SK-N-SH (cell line): ENCODE results near the gene CYB561D1. TPM values are rescaled to one million over a fixed set of nuclear protein-coding genes. Genes with fewer than 3 reads are reported as not detected.

Experiments
- CTCF ChIA-PET: fragments of 300-600, 350-600 bp; formaldehyde crosslinking; extraction: SDS; loops from one replicate; lab custom pipeline; 2021; lab: Yijun Ruan, JAX
- POLR2A ChIA-PET: fragments of 350-600 bp; sonication (Branson Sonifier 250); formaldehyde crosslinking; extraction: SDS; loops from one replicate; lab custom pipeline; 2020; ENCODE audit warnings: antibody characterized with exemption, inconsistent platforms; lab: Yijun Ruan, JAX
- DNase-seq: peaks from one replicate; pipeline ENCODE4 v3.0.0; 2012
- H2AFZ ChIP-seq: fragments of 200-600 bp; sonication (generic); 2 replicates; pipeline ENCODE4 v1.8.1; 2016; ENCODE audit warnings: antibody characterized with exemption, mild to moderate bottlenecking, low read depth
- H3F3A ChIP-seq: fragments of 200-600 bp; sonication (generic); replicated peaks from 2 replicates; pipeline ENCODE3; 2016; ENCODE audit warnings: antibody characterized with exemption, mild to moderate bottlenecking; ENCODE audit not compliant: insufficient read depth
- H3K27ac ChIP-seq, 2 experiments: fragments of 200-500 bp in 1 of 2; fragments of 200-600 bp in 1 of 2; sonication (Bioruptor generic) in 1 of 2; sonication (generic), shearing (Covaris generic) in 1 of 2; 2 replicates each; pipeline versions ENCODE4 v1.5.1 to v1.6.1; 2014 to 2016; ENCODE audit warnings: low read depth in 2 of 2, inconsistent platforms in 1 of 2, low read length in 1 of 2, mild to moderate bottlenecking in 1 of 2, mixed read lengths in 1 of 2
- H3K27me3 ChIP-seq: fragments of 200-600 bp; sonication (generic), shearing (Covaris generic); 2 replicates; pipeline ENCODE4 v1.6.1; 2016; ENCODE audit warnings: mixed run types; ENCODE audit not compliant: insufficient read depth
- H3K36me3 ChIP-seq, 2 experiments: fragments of 200-500 bp in 1 of 2; fragments of 200-600 bp in 1 of 2; sonication (Bioruptor generic) in 1 of 2; sonication (generic) in 1 of 2; replicated peaks in 1 of 2; 2 replicates each; pipeline versions ENCODE3 to v1.5.1; 2014 to 2016; ENCODE audit warnings: low read length in 1 of 2, mild to moderate bottlenecking in 1 of 2; ENCODE audit not compliant: insufficient read depth in 2 of 2, control insufficient read depth in 1 of 2
- H3K4me1 ChIP-seq, 2 experiments: fragments of 200-500 bp in 1 of 2; fragments of 200-600 bp in 1 of 2; sonication (Bioruptor generic) in 1 of 2; sonication (generic), shearing (Covaris generic) in 1 of 2; 2 replicates each; pipeline versions ENCODE4 v1.5.1 to v1.6.1; 2014 to 2016; ENCODE audit warnings: low read depth in 1 of 2, low read length in 1 of 2, mixed run types in 1 of 2; ENCODE audit not compliant: insufficient read depth in 2 of 2, control insufficient read depth in 1 of 2
- H3K4me2 ChIP-seq: fragments of 200-600 bp; sonication (generic), shearing (Covaris generic); 2 replicates; pipeline ENCODE4 v1.6.1; 2017; ENCODE audit warnings: mixed run types
- H3K4me3 ChIP-seq, 2 experiments: fragments of 200-500 bp in 1 of 2; fragments of 200-600 bp in 1 of 2; sonication (Bioruptor generic) in 1 of 2; sonication (generic), shearing (Covaris generic) in 1 of 2; 2 replicates each; pipeline versions ENCODE4 v1.5.1 to v1.8.1; 2014 to 2016; ENCODE audit warnings: low read depth in 2 of 2, inconsistent platforms in 1 of 2, low read length in 1 of 2, mild to moderate bottlenecking in 1 of 2, mixed read lengths in 1 of 2, moderate library complexity in 1 of 2
- H3K79me2 ChIP-seq: fragments of 200-600 bp; sonication (generic); 2 replicates; pipeline ENCODE4 v1.8.1; 2017; ENCODE audit warnings: mild to moderate bottlenecking; ENCODE audit not compliant: insufficient read depth
- H3K9ac ChIP-seq: fragments of 200-600 bp; sonication (generic); 2 replicates; pipeline ENCODE4 v1.6.1; 2017; ENCODE audit warnings: mixed run types
- H3K9me2 ChIP-seq: fragments of 200-600 bp; sonication (generic); 2 replicates; pipeline ENCODE4 v1.6.1; 2017; ENCODE audit warnings: mixed run types
- H3K9me3 ChIP-seq: fragments of 200-600 bp; sonication (generic); 2 replicates; pipeline ENCODE4 v1.6.1; 2017; ENCODE audit warnings: mixed run types, mild to moderate bottlenecking, moderate library complexity
- H4K20me1 ChIP-seq: fragments of 200-600 bp; sonication (generic); 2 replicates; pipeline ENCODE4 v1.6.1; 2017; ENCODE audit warnings: mild to moderate bottlenecking, mixed run types; ENCODE audit not compliant: insufficient read depth
- ELF1 ChIP-seq: IDR thresholded peaks from 2 replicates; pipeline ENCODE4 v1.4.0; 2012
- GABPA ChIP-seq: IDR thresholded peaks from 2 replicates; pipeline ENCODE4 v1.4.0; 2012; ENCODE audit warnings: low read depth, mild to moderate bottlenecking
- IRF3 ChIP-seq: fragments of 150-350 bp; IDR thresholded peaks from 2 replicates; pipeline ENCODE4 v1.6.1; 2016; ENCODE audit warnings: mild to moderate bottlenecking, low read depth, low read length
- JUND ChIP-seq: IDR thresholded peaks from 2 replicates; pipeline ENCODE4 v1.4.0; 2012
- NRF1 ChIP-seq: IDR thresholded peaks from 2 replicates; pipeline ENCODE4 v1.6.1; 2012; ENCODE audit warnings: low read depth, mild to moderate bottlenecking, low read length
- PBX3 ChIP-seq: IDR thresholded peaks from 2 replicates; pipeline ENCODE4; 2012
- RAD21 ChIP-seq: IDR thresholded peaks from 2 replicates; pipeline ENCODE4 v1.6.1; 2012; ENCODE audit warnings: mild to moderate bottlenecking, low read length
- RFX5 ChIP-seq: IDR thresholded peaks from 2 replicates; pipeline ENCODE4 v1.6.1; 2012; ENCODE audit warnings: mild to moderate bottlenecking, improper control_type of control experiment, low read length
- TCF12 ChIP-seq: IDR thresholded peaks from 2 replicates; pipeline ENCODE4 v1.4.0; 2012
- USF2 ChIP-seq: fragments of 150-350 bp; IDR thresholded peaks from 2 replicates; pipeline ENCODE4 v1.6.1; 2017; ENCODE audit warnings: antibody characterized with exemption, low read length, low read depth, borderline replicate concordance
- ZBTB33 ChIP-seq: IDR thresholded peaks from 2 replicates; pipeline ENCODE4 v1.4.0; 2012; ENCODE audit warnings: low read depth, borderline replicate concordance
- WGBS: methylation state at CpG from one replicate; pipeline ENCODE4 v1.1.6; 2017; ENCODE audit warnings: low lambda C conversion rate; 5-methylcytosine and 5-hydroxymethylcytosine counted together
- polyA plus RNA-seq, 3 experiments: library from polyadenylated mRNA; depleted of rRNA; stranded (reverse); fragments of >200 nt; gene quantifications; 2 replicates each; pipeline ENCODE4 v1.2.3, GENCODE V29; 2012
- TF ChIP-seq, protein P1 (sequence below): IDR thresholded peaks from 2 replicates; pipeline ENCODE4 v1.6.1; 2012; ENCODE audit warnings: mild to moderate bottlenecking, low read depth, low read length, moderate library complexity

CYB561D1 gene
- polyA plus RNA-seq, 1 of the 3 experiments (the other 2 are of a cell fraction): 5.4 TPM

DNA sequence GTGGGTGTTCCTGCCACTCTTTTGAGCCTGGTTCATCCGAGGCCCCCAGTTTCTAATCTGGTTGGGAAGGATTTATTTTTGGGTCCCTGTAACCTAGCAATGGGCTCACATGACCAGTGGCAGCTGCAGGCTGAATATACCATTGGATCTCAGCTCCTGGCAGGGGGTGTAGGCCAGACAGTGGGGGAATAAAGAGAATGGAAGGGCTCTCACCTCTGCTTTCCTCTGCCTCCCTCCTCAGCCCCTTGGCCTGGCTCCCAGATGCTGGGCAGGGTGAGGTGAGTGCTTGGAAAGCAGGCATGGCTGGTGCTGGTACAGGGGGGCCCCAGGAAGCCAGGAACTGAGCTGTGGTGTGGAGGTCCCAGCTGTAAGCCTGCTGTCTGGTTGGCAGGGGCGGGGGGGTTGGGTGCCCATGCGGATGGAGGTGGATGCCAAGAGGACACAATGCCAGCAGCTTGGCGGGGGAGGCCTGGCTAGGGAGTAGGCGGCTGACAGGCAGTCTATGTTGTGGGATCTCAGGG is 42.1 kb downstream of the CYB561D1 start (continued):
- TF ChIP-seq ZBTB33 (no peak), ELF1 (no peak), JUND (no peak), NRF1 (no peak)
- TF ChIP-seq, protein P1, sequence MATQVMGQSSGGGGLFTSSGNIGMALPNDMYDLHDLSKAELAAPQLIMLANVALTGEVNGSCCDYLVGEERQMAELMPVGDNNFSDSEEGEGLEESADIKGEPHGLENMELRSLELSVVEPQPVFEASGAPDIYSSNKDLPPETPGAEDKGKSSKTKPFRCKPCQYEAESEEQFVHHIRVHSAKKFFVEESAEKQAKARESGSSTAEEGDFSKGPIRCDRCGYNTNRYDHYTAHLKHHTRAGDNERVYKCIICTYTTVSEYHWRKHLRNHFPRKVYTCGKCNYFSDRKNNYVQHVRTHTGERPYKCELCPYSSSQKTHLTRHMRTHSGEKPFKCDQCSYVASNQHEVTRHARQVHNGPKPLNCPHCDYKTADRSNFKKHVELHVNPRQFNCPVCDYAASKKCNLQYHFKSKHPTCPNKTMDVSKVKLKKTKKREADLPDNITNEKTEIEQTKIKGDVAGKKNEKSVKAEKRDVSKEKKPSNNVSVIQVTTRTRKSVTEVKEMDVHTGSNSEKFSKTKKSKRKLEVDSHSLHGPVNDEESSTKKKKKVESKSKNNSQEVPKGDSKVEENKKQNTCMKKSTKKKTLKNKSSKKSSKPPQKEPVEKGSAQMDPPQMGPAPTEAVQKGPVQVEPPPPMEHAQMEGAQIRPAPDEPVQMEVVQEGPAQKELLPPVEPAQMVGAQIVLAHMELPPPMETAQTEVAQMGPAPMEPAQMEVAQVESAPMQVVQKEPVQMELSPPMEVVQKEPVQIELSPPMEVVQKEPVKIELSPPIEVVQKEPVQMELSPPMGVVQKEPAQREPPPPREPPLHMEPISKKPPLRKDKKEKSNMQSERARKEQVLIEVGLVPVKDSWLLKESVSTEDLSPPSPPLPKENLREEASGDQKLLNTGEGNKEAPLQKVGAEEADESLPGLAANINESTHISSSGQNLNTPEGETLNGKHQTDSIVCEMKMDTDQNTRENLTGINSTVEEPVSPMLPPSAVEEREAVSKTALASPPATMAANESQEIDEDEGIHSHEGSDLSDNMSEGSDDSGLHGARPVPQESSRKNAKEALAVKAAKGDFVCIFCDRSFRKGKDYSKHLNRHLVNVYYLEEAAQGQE: no peak
- TF ChIP-seq, all 33 proteins: peak for 0

- WGBS: 86% methylated on average over 9 of the region's 9 CpGs
- CTCF ChIA-PET: interaction anchor here (1.0 to 26.3 kb wide), 6 partner anchors 9 to 237 kb away, joined by 3 to 1710 read pairs (median 7); partner anchors contain the start of genes AMIGO1, ATXN7L2 and CYB561D1
These were observed 43.7 kb downstream of the CYB561D1 start for GRCh38 chr1:109537450-109538178.

More at GRCh38 chr1:109537450-109538178, 43.7 kb downstream of the CYB561D1 start:
- Histone ChIP-seq H3K4me3 (no peak overlapping the region), H3K4me2 (no peak overlapping the region), H3K9me3 (no peaks in the 10 kb centered on the region), H3F3A (no peaks in the 10 kb centered on the region), H3K36me3 (no peaks in the 10 kb centered on the region), H3K27me3 (no peaks in the 10 kb centered on the region), H3K79me2 (no peaks in the 10 kb centered on the region), H3K4me1 (peaks cover 0 to 28% of the 10 kb centered on the region in 2 experiments; a peak in 1 of 4 replicates), H3K9ac (no peak overlapping the region), H4K20me1 (no peaks in the 10 kb centered on the region), H3K9me2 (no peaks in the 10 kb centered on the region), H2AFZ (no peak overlapping the region), H3K27ac (no peak overlapping the region)
- POLR2A ChIA-PET: no interaction called here
- TF ChIP-seq ELF1 (no peak), JUND (no peak), TCF12 (no peak), RAD21 (no peak), RFX5 (no peak), USF2 (no peak), IRF3 (no peak), GABPA (no peak), PBX3 (no peak)
- DNase-seq: no peak
